Body of pancreas (tissue), 4 donors: ENCODE measurements around the gene CORIN.

ENCODE experiments used
- CTCF ChIP-seq, 7 experiments: fragments of 450-650 bp in 4 of 7; fragments of 200-600 bp in 3 of 7; sonication (generic) in 3 of 7; IDR thresholded peaks; one replicate each; pipeline ENCODE4 v1.5.1; 2016 to 2019; ENCODE audit warnings: antibody characterized with exemption in 7 of 7
- POLR2A ChIP-seq, 3 donors: fragments of 450-650 bp; IDR thresholded peaks; one replicate each; pipeline ENCODE4 v1.6.1; 2016; ENCODE audit warnings: antibody characterized with exemption in 3 of 3, mild to moderate bottlenecking in 2 of 3

- no peak for TF ChIP-seq CTCF (IDR thresholded peaks at IDR 0.05)
- no peak for TF ChIP-seq POLR2A (IDR thresholded peaks at IDR 0.05)
Measured at GRCh38 chr4:47785153-47785552, 52.7 kb downstream of the CORIN start.
